ENCODE results near the gene RSBN1L.
"Not testable (repeated sequence)": the region's sequence is repeated elsewhere in the genome, so short reads cannot be mapped to it uniquely, and the experiment has no call there.

Gene RSBN1L

DNA sequence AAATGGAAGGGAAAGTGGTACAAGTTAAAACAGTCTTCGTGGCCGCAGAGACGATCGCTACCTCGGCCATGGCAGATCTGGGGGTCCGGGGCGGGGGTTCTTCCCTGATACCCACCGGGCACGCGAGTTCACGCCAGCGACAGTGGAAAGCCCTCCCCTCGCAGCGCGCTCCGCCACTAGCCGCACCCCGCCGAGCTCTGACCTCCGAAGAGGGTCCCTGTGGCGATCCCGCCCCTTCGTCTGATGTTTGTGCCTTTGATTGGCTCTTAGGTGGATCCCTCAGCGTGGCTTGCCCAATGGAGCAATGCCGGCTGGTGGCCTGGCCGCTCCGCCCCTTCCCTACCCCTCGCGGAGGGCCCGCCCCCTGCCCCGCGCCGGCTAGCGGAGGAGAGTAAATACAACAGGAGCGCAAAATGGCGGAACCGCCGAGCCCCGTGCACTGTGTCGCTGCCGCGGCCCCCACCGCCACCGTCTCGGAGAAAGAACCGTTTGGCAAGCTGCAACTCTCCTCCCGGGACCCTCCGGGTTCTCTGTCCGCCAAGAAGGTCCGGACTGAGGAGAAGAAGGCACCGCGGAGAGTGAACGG, at the start of gene RSBN1L:
Gene RSBN1L (plus strand): TSS at position 403 of the 586 bp plus-strand sequence. CDS start 11 bp downstream, at position 414.
- peak; percentile 96 for DNase-seq (ENCODE audit: low spot score)
- TF ChIP-seq, protein P1, sequence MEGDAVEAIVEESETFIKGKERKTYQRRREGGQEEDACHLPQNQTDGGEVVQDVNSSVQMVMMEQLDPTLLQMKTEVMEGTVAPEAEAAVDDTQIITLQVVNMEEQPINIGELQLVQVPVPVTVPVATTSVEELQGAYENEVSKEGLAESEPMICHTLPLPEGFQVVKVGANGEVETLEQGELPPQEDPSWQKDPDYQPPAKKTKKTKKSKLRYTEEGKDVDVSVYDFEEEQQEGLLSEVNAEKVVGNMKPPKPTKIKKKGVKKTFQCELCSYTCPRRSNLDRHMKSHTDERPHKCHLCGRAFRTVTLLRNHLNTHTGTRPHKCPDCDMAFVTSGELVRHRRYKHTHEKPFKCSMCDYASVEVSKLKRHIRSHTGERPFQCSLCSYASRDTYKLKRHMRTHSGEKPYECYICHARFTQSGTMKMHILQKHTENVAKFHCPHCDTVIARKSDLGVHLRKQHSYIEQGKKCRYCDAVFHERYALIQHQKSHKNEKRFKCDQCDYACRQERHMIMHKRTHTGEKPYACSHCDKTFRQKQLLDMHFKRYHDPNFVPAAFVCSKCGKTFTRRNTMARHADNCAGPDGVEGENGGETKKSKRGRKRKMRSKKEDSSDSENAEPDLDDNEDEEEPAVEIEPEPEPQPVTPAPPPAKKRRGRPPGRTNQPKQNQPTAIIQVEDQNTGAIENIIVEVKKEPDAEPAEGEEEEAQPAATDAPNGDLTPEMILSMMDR (IDR thresholded peaks at IDR 0.05; ENCODE audit: extremely low read depth, missing control alignments): no peak

DNA sequence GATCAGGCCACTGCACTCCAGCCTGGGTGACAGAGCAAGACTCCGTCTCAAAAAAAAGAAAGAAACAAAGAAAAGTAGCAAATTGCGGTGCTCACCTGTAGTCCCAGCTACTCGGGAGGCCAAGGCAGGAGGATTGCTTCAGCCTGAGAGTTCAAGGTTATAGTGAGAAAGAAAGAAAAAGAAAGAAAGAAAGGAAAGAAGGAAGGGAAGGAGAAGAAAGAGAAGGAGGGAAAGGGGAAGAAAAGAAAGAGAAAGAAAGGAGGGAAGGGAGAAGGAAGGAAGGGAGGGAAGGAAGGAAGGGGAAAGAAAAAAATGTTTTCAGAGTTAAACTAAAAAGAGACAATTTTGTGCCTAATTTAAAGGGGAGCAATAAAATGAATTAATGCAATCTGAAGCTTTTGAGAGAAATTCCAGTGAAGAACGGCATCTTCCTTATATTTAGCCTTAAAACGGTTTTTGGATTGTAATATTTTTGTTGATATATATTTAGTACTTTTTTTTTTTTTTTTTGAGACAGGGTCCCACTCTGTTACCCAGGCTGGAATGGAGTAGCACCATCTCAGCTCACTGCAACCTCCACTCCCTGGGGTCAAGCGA, 47.4 kb upstream of the RSBN1L start:
- no peak for DNase-seq (ENCODE audit: low spot score)
- TF ChIP-seq, protein P1 (IDR thresholded peaks at IDR 0.05; ENCODE audit: extremely low read depth, missing control alignments): no peak

DNA sequence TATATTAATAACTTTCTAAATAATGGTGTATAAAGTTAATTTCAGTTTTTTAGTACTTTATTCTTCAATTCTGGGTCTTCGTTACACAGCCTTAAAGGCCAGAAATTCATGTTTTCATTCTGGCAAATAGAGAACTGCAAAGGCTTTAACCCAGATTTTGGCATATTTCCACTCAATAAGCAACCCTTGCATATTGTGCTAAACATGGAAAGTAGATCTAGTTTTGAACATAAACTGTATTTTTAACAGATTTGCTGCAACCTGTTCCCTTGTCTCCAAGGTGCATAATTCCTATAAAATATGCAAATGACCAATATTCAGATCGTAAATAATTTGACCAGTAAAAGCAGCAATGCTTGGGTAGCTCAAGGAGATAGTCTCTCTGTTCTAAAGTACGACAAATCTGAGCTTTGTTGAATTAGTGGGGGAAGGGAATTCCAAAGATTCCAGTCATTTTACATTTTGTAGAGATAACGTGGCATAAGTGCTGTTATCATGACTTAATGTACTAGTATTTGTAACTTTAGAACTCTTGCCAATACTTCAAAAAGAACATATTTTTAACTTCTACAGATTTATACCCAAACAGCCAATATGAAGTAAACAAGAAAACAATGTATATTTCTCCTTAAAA, 46.4 kb upstream of the RSBN1L start:
- DNase-seq (ENCODE audit: low spot score): no peak
- TF ChIP-seq, protein P1 (IDR thresholded peaks at IDR 0.05; ENCODE audit: extremely low read depth, missing control alignments): no peak

DNA sequence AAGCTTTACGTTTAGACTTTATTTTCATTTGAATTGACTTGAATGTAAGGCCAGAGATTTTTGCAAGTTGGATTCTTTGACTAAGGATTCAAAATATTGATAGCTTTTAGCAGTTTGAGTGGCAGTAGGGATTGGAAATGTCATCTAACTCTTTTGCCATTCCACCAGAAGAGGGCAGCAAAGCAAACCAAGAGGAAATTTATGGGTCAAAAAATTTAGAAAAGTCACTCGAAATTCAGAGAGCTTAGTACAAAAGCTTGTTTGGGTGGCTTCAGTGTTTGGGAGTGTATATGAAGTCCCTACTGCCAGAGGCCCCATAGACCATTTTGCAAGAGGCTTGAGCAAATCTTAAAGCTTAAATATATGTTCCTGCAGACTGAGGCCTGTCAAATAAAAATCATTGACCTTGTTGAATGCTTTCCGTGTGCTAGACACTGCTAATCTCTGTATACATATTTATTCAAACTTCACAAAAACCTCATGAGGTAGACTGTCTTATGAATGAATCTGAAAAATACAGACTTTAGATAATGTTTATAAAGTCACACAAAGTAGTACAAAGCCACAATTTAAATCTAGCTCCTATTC, 44.6 kb upstream of the RSBN1L start:
- TF ChIP-seq, protein P1 (IDR thresholded peaks at IDR 0.05; ENCODE audit: extremely low read depth, missing control alignments): peak; percentile 67
- peak; percentile 61 for DNase-seq (ENCODE audit: low spot score)

DNA sequence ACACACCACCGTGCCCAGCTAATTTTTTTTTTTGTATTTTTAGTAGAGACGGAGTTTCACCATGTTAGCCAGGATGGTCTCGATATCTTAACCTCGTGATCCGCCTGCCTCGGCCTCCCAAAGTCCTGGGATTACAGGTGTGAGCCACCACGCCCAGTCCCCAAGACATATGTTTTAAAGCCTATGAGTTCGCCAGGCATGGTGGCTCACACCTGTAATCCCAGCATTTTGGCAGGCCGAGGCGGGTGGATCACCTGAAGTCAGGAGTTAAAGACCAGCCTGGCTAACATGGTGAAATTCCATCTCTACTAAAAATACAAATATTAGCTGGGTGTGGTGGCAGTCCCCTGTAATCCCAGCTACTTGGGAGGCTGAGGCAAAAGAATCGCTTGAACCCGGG, 43.4 kb upstream of the RSBN1L start:
- DNase-seq (ENCODE audit: low spot score): not testable (repeated sequence)

DNA sequence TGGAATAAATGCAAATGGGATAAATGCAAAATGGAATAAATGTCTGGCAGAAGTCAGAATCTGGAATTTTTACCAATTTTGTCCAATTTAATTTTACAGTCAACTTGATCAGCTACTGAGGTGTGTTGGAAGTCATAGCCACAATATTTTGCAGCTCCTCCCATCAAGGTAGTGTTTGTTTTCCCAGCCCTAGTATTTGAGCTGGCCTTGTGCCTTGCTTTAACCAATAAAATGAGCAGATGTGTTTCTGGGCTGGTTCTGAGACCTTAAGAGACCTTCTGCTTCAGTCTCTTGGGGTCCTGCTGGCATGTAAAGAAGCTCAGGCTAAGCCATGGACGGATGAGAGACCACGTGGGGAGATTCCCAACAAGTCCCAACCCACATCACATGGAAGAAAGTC, 42.7 kb upstream of the RSBN1L start:
- TF ChIP-seq, protein P1 (IDR thresholded peaks at IDR 0.05; ENCODE audit: extremely low read depth, missing control alignments): no peak

DNA sequence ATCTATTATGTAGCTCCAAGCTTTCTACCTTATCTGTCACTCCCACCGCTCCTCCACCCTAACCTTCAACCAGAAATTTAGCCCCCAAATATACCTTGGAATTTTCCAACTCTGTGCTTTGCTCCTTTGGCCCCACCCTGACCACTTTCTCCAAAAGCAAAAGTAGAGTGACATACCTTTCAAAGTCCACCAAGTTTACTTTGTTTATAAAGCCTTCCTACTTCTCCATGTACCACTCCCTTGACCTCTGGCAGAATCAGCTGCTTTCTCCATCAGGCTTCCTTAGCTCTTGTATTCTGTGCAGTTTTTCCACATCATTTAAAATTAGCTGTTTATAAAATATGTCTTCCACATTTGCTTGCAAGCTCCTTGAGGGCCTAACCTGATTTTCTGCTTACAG, 40.9 kb upstream of the RSBN1L start:
- TF ChIP-seq, protein P1 (IDR thresholded peaks at IDR 0.05; ENCODE audit: extremely low read depth, missing control alignments): no peak
- no peak for DNase-seq (ENCODE audit: low spot score)

More for the DNA sequence above, 42.7 kb upstream of the RSBN1L start:
- DNase-seq (ENCODE audit: low spot score): no peak
